Measurements from ENCODE around the gene IMMP2L.

The IMMP2L gene

DNA sequence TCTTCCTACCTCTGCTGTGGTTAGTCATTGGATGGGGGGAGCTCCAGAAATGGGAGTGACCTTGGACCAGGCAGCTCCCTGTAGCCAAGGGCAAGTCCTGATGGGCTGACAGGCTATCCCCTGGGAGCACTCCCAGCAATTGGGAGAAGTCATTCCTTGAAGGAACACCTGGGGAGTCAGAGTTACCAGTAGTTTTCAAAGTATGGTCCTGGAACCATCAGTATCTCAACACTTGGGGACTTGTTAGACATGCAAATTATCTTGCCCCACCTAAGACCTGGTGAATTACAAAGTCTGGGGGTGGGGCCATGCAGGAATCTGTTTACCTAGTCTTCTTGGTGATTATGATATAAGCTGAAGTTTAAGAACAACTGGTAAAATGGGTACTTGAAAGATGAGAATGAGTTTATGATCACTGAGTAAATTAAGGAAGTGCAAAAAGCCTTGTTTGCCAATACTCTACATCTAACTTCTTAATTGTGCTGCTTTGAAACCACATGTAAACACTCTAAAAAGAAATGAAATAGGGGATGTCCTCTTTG is 758.6 kb downstream of the IMMP2L start:
- DNase-seq (ENCODE audit: low read depth) = no peak

DNA sequence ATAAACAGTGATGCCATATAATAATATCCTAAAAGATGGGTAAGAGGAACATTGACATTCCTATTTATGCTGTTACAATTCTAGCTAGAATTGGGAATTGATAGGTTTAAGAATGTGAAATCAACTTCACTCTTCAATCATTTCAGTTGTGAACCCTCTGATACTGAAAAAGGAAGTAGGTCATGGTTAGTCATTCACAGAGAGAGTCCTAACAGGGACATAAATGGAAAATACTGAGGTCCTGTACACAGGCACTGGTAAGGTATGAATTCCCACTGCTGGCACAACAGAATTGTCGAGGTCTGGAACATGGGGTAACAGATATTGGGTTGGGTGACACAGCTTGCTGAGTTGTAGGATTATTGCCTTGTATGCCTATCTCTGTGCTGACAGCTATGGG is 760.8 kb downstream of the IMMP2L start:
- DNase-seq (ENCODE audit: low read depth) = no peak

DNA sequence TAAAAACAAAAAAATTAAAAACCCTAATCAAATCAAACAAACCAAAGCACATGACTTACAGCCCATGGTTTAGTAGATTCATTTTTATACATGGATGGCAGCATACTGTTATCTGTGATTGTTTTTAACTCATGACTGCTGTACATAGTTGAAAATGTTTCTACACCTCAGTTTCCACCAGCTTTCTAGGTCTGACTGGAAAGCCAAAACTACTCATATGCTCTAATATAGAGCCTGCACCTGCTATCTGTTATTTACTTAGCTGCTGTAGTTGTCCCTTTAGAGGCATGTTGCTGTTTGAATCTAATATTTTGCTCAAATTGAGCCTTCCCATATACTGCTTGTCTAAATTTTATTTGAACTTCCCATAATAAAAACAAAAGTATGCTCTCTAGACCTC is 761.3 kb downstream of the IMMP2L start:
- no peak for DNase-seq (ENCODE audit: low read depth)

DNA sequence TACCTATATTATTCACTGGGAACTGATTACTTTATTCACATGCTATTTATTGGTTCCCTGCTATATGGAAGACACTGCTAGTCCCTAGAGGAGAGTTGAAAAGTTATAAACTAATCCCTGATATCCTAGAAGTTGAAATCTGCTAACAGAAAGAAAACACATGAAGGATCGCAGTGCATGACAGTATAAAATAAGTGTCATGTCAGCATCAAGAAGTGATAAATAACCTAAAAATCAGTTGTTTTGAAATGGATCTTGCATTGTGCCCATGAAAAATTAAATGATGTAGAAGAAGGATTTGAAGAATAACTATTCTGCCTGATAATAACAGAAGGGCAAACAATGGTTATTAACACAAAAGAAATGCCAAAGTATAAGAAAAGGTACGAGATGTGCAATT is 764.6 kb downstream of the IMMP2L start:
- no peak for DNase-seq (ENCODE audit: low read depth)

DNA sequence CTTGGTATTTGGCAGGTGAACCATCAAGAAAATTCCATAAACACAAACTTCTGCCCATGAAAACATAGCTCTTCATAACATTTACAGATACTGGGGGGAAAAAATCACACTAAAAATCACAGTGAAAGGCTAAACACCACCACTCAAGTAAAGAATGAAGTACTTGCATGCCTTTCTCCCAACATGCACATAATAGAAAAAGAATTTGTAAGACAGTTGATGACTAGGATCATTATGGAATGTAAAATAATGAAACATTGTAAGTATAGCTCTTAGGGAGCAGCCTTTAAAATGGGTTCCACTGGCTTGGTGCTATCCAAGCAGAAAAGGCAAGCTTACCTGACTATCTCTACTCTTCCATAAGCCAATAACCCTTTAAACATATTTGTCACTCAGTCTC is 771.3 kb downstream of the IMMP2L start:
- no peak for DNase-seq (ENCODE audit: low read depth)

DNA sequence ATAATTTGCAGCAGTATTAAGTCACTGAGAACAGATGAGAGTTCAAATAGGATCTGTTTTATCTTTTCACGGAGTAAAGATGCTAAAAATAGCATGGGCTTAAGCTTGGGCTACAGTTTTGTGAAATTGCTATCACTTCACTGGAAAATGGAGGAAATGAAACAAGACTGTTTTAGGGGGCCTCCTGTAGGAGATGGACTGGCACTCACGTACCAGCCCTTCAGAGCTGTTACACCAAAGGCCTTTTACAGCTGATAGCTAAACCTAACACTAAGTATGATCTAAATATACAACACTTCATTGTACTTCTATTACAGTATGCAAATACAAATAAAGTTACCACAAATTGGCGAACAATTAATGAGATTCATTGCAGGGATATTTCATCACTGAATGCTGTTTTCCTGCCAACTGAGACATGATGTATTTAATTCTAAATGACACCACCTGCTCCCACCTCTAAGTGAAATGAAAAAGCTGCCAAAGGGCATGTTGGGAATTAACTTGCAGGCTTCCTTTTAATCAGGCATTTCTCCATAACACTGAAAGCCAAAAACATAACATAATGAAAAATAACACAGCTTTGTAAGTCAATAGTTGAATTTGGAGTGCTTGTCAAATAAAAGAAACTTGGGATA is 775.8 kb downstream of the IMMP2L start:
- DNase-seq (ENCODE audit: low read depth) = no peak

DNA sequence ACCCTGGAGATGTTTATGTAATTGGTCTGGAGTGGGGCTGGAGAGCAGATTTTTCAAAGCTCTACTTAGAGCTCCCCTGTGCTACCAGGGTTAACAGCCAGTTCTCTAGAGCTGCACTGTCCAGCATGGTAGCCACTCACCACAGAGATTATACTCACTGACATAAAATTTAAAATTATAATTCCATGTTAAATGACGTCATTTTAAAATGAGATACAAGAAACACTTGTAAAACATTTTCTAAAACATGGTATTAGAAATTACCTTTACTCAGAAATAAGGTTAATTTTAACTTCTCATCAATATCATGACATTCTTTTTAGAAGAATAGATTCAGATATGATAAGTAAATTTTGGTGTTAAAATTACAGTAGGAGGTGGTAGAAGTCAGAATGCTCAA is 777.5 kb downstream of the IMMP2L start:
- DNase-seq (ENCODE audit: low read depth) = no peak

DNA sequence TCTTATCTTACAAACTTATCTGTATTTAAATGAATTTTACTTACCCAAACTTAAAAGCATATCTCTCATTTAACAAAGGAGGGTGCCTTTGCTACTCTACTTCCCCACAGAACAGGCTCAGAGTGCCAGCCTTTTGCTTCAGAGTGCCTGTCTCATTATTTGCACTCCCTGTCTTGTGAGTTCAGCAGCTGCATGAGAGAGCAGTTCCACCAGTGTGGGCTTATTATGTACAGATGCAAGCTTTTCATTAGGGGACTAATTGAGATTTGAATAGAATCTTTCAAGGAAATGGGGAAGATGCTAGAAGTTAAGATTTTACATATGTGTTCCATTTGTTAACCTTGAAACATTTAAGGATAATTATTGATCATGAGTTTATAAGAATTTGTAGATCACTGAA is 781.6 kb downstream of the IMMP2L start:
- DNase-seq (ENCODE audit: low read depth) = no peak

DNA sequence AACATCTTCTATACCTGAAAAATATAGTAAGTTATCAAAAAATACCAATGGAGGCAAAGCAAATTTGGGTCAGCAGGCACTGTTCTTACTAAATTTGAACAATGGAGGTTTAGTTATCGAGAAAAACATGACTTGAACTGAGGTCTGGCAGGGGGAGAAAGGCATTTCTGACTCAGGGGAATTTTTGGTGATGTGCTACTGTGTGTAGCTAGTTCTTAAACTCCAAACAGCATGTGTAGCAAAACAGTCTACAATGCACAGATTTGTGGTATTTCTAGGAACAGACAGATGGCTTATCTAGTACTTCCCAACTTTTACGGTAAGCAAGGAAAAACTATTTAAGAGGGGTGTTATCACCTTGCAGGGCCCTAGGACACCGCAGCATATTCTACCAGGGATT is 783.0 kb downstream of the IMMP2L start:
- DNase-seq (ENCODE audit: low read depth) = no peak

DNA sequence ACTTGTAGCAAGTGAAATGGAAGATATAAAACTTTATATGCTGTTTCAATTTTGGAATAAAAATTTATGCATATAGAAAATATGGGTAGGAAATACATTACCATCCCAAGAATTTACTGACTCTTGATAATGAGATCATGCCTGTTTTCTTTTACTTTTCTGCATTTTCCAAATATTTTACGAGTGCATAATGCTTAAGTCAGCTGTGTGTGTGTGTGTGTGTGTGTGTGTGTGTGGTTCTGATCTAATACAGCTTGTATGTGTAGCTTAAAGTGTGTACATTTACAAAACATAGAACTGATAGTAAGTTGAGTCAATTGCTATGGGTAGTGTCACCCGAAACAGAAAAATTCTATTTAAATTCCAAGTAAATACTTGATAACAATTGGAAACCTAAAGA is 787.2 kb downstream of the IMMP2L start:
- DNase-seq (ENCODE audit: low read depth) = peak; percentile 52

DNA sequence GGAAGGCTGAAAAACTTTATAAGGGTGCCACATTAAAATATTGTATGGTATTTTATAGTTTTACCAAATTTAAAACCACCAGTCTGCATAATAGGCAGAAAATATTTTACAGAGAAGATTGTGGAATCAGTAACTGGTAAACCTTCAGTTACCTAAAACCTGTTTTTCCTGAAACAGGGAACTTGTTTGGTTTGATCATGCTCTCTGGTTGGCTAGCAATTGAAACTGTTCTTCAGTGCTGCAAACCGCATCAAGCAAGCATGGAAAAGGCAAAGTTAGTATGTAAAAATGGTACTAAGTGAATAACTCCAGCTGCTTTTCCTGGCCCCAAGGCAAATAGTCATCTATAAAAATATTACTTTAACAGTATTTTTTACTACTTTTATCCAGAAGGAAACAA is 788.2 kb downstream of the IMMP2L start:
- DNase-seq (ENCODE audit: low read depth) = no peak

DNA sequence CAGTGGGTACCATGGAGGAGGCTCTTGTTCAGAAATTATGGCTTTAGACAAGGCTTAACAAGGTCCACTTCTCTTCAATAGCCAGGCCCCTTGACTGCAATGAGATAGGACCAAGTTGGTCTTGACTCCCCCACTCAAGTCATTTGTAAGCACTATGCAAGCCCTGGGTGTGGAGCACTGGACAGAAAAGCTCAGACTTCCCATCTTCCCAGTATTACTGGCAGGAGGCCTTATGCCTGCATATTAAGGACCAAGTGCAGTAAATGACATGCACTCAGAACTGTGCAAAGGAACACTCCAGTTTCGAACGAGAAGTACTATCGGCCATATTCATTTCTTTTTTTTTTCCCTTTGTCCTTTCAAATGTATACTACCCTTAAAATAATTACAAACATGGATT is 789.7 kb downstream of the IMMP2L start:
- DNase-seq (ENCODE audit: low read depth) = no peak

DNA sequence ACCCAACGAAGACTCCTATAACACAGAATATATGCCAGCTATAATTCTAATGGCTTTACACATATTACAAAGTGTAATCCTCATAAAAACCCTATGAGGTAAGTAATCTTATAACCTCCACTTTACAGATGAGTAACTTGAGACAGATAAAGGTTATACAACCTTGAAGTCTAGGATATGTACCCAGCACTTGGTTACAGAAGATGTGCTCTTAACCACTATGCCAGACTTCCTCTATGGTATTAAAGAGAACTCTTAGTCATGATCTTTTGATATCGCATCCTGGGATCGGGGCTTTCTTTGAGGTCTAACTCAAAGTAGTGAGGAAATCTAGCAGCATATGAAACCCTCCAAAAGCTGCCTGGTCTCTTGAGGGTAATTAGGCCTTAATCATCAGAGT is 790.6 kb downstream of the IMMP2L start:
- DNase-seq (ENCODE audit: low read depth) = no peak

DNA sequence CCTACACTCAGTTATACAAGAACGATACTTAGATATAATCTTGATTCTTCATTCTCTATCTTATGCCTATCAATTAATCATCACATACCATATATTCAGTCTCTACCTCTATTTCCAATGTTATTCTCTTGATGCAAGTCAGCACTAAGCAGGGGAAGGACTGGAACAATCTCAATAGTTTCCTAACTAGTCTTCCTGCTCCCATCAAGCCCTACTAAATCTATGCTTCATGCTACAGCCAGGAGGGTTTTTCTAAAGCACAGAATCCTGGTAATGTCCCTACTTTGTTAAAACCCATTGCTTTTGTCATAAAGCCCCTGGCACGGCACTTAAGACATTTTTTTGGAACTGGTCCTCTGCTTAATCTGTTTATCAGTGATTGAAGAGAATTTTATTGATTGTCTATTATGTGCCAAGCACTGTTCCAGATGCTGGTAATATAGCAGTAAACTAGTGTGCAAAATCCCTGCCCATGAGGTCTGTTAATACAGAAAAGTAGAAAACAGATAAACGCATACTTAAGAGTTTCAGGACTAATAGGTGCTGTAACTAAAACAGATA is 794.7 kb downstream of the IMMP2L start:
- DNase-seq (ENCODE audit: low read depth) = no peak

DNA sequence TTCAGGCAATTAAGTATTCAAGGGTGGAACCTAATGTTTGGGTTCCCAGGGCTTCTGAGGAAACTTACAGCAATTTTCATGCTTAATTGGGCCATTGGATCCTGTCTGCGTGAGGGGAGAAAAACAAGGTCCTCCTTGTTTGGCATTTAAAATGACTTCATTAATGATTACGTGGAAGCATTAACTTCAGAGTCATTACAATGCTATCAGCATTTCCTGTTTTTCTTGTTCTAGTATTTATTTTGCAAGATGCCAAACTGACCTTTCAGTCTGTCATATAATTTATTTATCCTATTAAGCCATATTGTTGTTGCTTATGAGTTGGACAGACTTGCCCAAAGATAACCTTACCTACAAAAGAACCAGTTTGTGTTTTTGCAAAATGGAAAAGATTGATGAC is 795.4 kb downstream of the IMMP2L start:
- DNase-seq (ENCODE audit: low read depth) = no peak

DNA sequence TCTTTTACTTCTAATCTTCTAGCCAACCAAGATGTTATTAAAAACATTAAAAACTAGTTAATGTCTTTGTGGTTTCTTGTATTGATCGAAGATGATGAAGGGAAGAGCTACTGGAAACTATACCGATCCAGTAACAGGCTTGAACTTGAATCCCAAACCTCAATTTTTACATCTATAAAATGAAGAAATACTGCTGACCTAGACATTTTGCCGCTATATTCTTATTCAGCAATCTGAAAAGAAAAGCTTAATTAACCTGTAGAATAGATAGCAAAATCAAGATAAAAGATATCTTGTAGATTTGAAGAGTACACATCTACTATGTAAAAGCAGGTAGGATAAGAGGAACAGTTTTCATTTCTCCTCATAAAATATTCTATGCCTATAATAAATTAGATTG is 797.4 kb downstream of the IMMP2L start:
- DNase-seq (ENCODE audit: low read depth) = no peak

DNA sequence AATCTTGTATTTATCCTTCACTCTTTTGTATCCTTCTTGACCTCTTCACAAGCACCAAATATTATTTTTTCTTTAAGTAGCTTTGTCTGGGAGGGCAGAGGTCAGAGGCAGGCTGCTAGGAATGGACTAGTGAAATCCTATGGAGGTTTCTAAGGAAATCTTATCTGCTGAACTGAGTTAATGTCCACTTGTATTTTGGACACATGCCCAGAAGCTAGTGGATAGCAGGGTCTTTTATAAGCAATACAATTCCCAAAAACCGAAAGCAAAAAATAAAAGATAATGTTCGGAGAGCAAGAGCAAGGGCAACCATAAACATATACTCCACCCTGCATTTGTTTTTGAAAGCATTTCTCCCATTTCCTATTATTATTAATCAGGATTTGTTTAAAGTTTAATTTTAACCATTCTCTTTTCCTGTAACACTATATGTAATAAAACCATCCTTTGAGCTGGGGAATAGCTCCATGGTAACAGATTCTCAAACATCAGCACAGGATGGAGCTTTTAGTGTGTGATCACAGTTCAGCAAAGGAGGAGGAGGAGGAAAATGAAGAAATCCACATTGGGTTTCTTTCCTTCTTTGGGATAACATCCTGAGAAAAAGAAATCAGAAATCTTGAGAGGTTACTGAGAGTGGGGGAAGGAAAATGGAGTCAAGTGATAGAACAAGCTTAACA is 799.6 kb downstream of the IMMP2L start:
- no peak for DNase-seq (ENCODE audit: low read depth)

DNA sequence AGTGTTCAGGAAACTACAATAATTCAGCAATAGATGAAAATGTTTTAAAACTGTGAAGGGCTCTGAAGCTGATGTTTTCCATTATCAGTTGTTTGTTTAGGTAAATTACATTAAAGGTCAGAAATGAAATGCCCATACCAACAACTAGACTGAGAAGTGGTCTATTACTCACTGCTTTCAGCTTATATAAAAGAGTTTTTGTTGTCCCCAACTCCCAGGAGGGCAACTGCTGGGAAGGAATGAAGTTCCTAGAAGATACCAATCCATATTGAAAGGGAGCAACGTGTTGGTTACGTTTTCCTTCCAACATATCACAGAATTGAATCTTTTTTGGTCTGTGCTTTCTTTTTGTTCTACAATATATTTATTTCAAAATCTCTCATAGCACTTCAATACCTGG is 802.0 kb downstream of the IMMP2L start:
- no peak for DNase-seq (ENCODE audit: low read depth)

DNA sequence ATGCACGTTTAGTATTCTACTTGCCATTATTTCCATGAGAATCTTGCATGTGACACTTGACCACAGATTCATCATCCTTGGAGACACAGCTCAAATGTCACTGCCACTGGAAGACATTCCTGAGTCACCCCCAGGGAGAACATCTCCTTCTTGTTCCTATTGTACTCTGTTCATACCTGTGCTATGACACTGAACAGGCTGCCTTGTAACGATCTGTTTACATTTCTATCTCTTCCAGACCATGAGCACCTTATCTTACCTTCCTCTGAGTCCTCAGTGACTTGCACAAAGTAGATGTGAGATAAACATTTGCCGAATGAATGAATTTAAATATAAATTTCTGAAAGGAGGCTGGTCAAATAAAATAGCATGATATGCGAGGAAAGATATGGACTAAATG is 803.2 kb downstream of the IMMP2L start:
- no peak for DNase-seq (ENCODE audit: low read depth)

DNA sequence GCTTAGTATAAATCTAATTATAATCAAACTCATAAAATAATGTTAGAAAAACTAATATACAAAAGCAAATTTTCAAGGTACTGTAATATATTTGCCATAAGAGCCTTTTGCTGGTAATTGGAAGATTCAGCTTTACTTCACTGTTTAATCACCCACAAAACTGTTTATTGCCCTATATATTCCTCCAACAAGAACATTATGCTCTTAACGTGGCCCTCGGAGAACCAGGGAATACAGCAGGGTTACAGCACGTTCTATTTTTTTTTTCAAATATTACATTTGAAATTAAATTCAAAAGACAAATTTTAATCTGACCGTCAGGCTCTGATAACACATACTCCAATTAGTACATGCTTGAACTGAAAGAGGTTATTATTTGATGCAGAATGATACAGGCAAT is 807.6 kb downstream of the IMMP2L start:
- DNase-seq (ENCODE audit: low read depth) = no peak

DNA sequence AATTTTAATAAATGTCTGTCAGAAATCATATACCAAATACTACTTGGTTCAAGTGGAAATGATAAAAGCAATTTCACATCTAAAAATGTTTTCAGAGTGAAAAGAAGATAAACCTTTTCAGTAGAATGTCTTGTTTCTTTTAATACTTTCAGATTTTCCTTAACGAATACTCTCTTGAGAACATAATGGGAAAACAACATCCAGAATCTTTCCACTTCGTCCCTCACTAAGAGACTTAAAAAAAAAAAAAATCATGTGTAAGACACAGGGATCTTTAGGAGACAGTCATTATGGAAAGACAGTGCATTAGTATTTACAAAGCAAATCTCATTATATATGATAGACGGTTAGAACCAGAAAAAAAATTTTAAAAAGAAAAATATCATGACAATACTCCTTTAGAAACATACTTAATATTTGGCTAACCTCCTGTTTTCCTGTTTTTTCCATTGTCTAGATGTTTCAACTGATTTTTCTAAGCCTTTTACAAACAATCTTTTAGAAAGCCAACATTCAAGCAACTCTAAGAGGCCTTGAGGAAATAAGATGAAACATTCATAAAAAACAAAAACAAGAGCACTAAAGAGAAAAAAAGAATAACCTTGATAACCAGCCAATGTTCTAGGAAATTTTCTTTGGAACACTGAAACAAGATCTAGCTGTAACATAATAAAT is 811.2 kb downstream of the IMMP2L start:
- DNase-seq (ENCODE audit: low read depth) = no peak

DNA sequence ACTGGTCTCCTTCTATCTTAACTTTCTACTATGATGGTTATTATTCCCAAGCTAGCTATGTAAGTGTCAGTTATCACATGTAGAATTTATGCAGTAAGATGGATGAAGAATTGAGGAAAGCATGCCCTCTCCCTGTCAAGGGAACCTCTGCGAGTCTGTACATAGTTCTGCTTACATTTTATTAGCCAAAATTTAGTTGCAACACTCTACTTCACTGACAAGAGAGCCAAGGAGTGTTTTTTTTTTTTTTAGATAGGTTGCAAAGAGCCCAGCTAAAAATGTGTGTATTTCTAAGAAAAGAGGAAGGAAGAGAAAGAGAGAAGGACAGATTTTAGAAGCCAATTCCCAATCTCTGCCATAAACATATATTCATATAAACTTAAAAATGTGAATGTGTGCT is 829.1 kb downstream of the IMMP2L start:
- no peak for DNase-seq (ENCODE audit: low read depth)

DNA sequence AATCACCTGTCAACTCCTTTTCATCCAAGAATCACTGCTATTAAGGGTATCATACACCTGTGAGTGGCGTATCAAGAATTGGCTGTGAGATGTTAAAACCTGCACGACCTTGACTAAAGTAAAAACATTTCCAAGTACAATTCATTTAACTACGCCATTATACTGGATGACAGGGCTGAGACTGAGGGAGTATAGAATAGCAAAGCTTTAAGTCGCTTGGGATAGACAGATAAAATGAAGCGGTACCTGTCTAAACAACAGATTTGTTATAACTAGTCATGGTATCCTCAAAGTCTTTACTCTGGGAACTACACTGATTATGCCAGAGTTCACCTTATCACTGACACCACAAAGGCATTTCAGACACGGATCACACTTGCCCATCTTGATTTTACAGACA is 837.5 kb downstream of the IMMP2L start:
- DNase-seq (ENCODE audit: low read depth) = no peak
